Fibroblast of pulmonary artery (primary cell): ENCODE data around the gene KIF26B.

Experiments used
- DNase-seq: peaks from one replicate; pipeline ENCODE4 v3.0.0-alpha.2; 2010; ENCODE audit warnings: low read depth
- H3K4me3 ChIP-seq: replicated peaks from 2 replicates; pipeline ENCODE4 v1.5.1; 2011; ENCODE audit warnings: low read depth, mild to moderate bottlenecking, control low read depth, low read length, moderate library complexity
- TF ChIP-seq, protein P1 (sequence below): IDR thresholded peaks from 2 replicates; pipeline ENCODE4 v1.5.1; 2011; ENCODE audit warnings: mild to moderate bottlenecking, control low read depth, low read length, inconsistent platforms; ENCODE audit errors: missing control alignments

Gene KIF26B

GRCh38 chr1:245645894-245646293, 491.1 kb downstream of the KIF26B start:
- H3K4me3 ChIP-seq: no peak overlapping the region
- TF ChIP-seq, protein P1, sequence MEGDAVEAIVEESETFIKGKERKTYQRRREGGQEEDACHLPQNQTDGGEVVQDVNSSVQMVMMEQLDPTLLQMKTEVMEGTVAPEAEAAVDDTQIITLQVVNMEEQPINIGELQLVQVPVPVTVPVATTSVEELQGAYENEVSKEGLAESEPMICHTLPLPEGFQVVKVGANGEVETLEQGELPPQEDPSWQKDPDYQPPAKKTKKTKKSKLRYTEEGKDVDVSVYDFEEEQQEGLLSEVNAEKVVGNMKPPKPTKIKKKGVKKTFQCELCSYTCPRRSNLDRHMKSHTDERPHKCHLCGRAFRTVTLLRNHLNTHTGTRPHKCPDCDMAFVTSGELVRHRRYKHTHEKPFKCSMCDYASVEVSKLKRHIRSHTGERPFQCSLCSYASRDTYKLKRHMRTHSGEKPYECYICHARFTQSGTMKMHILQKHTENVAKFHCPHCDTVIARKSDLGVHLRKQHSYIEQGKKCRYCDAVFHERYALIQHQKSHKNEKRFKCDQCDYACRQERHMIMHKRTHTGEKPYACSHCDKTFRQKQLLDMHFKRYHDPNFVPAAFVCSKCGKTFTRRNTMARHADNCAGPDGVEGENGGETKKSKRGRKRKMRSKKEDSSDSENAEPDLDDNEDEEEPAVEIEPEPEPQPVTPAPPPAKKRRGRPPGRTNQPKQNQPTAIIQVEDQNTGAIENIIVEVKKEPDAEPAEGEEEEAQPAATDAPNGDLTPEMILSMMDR: no peak
- DNase-seq: no peak

- no peak for DNase-seq
- no peak overlapping the region for H3K4me3 ChIP-seq
- TF ChIP-seq, protein P1: no peak
These were observed 494.2 kb downstream of the KIF26B start for GRCh38 chr1:245648749-245649522.

- no peak overlapping the region for H3K4me3 ChIP-seq
- TF ChIP-seq, protein P1: no peak
- DNase-seq: no peak
These were observed 494.9 kb downstream of the KIF26B start for GRCh38 chr1:245649666-245650065.

DNA sequence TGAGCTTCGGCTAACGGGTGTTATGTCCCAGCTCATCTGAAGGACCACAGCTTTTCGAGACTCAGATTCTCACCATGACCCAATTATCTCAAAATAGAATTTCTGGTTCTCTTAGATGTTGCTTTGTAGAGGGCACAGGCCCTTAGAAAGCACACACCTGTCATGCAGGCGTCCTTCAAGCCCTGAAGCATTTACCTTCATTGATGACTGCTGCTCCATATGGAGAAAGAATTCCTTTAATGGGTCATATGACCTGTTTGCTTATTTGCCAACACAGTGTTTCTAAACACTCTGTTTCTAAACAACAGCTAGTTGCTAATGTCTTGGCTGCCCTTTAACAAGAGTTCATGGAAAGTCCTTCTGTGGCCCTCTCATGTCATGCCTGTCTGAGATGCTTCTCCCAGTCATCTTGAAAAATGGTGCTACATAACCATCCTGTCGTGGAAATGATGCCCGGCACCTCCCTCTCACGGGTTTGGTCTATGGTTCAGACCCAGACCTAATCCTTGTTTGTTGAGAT, 495.7 kb downstream of the KIF26B start:
- TF ChIP-seq, protein P1: no peak
- no peak overlapping the region for H3K4me3 ChIP-seq
- DNase-seq: no peak

DNA sequence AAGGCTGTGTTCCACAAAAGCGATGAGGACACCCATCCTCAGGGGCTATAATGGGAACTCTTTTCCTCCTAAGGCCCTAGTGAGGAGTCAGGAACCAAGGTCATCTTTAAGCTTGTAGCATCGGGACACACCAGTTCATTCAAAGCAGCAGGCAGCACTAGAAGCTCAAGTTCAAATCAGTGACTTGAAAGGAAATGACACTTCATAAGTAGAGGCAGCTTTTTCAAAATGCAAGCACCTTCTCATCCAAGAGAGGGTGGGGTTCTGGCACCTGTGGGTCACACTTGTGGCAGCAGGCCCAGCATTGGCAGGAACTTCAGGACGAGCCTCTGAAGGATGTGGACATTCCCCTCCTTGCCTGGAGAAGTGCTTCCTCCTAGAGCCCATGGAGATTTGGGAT, 496.3 kb downstream of the KIF26B start:
- no peak overlapping the region for H3K4me3 ChIP-seq
- TF ChIP-seq, protein P1: no peak
- no peak for DNase-seq

DNA sequence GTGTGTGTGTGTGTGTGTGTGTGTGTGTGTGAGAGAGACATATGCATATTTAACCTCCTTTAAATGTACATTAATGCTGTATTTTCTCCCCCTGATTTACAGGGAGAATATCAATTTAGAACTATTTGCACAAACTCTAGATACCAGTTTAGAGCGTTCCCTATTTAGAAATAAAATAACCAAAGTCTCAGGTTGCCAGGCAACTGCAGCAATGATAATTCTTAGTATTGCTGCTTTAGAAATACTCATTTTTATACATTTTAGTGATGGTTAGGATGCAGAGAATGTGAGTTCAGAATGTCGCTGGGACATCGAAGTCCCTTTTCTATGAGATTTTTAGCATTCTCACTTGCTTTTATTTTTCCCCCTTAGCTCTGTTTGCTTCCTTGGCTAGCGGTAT, 497.3 kb downstream of the KIF26B start:
- H3K4me3 ChIP-seq: no peak overlapping the region
- TF ChIP-seq, protein P1: no peak
- DNase-seq: no peak
